ENCODE measurements around the gene SPINK5.

The SPINK5 gene

GRCh38 chr5:148146487-148146886 lies 82.7 kb downstream of the SPINK5 start:
- ChIA-PET POLR2A (no interaction called here), CTCF (no interaction called here)
- no peak for DNase-seq (ENCODE audit: extremely low spot score)
- TF ChIP-seq PKNOX1 (IDR thresholded peaks at IDR 0.05) = no peak
- no peak for TF ChIP-seq FOXM1 (IDR thresholded peaks at IDR 0.05; ENCODE audit: borderline replicate concordance)
- no peak for TF ChIP-seq BHLHE40 (IDR thresholded peaks at IDR 0.05; ENCODE audit: borderline replicate concordance)
- no peak for TF ChIP-seq FOXA1 (IDR thresholded peaks at IDR 0.05)
- TF ChIP-seq LEF1 (IDR thresholded peaks at IDR 0.05; ENCODE audit: borderline replicate concordance) = no peak
- TF ChIP-seq NFRKB (IDR thresholded peaks at IDR 0.05) = no peak
- TF ChIP-seq HDGF (IDR thresholded peaks at IDR 0.05; ENCODE audit: borderline replicate concordance) = no peak
- no peak for TF ChIP-seq TARDBP (IDR thresholded peaks at IDR 0.05)
- no peak for TF ChIP-seq SUZ12 (IDR thresholded peaks at IDR 0.05)
- TF ChIP-seq SP1 (IDR thresholded peaks at IDR 0.05) = no peak
- no peak for TF ChIP-seq L3MBTL2 (conservative IDR thresholded peaks at IDR 0.05)
- TF ChIP-seq FOXK2 (IDR thresholded peaks at IDR 0.05) = no peak
- no peak for TF ChIP-seq CTBP1 (IDR thresholded peaks at IDR 0.05; ENCODE audit: borderline replicate concordance)
- no peak for TF ChIP-seq ZNF384 (IDR thresholded peaks at IDR 0.05)
- no peak for TF ChIP-seq ELF4 (IDR thresholded peaks at IDR 0.05)
- TF ChIP-seq ARNT (IDR thresholded peaks at IDR 0.05) = no peak

DNA sequence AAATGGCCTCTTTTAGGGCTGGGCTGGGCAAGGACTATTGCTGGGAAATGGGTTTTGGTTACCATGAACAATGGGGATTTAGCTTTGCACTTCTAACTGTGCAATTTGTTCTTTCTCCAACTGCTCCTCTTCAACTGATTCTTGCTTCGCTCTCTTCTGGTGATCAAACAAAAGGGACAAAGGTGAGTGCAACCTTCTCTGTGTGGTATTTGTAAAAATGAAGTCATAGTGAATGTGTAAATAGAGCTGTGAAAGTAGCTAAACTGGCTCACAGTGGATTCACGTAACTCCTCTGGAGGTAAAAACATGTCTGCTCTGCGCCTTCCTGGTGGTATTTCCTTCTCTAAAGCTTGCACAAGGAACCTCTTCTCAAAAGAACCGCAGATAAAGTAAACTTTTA lies 83.6 kb downstream of the SPINK5 start:
- TF ChIP-seq L3MBTL2 (conservative IDR thresholded peaks at IDR 0.05) (no peak), FOXA1 (IDR thresholded peaks at IDR 0.05) (no peak), FOXM1 (IDR thresholded peaks at IDR 0.05; ENCODE audit: borderline replicate concordance) (no peak), TARDBP (IDR thresholded peaks at IDR 0.05) (no peak), NFRKB (IDR thresholded peaks at IDR 0.05) (no peak), HDGF (IDR thresholded peaks at IDR 0.05; ENCODE audit: borderline replicate concordance) (no peak), ELF4 (IDR thresholded peaks at IDR 0.05) (no peak), SUZ12 (IDR thresholded peaks at IDR 0.05) (no peak), SP1 (IDR thresholded peaks at IDR 0.05) (no peak), FOXK2 (IDR thresholded peaks at IDR 0.05) (no peak), BHLHE40 (IDR thresholded peaks at IDR 0.05; ENCODE audit: borderline replicate concordance) (no peak), ARNT (IDR thresholded peaks at IDR 0.05) (no peak), PKNOX1 (IDR thresholded peaks at IDR 0.05) (no peak), CTBP1 (IDR thresholded peaks at IDR 0.05; ENCODE audit: borderline replicate concordance) (no peak), ZNF384 (IDR thresholded peaks at IDR 0.05) (no peak), LEF1 (IDR thresholded peaks at IDR 0.05; ENCODE audit: borderline replicate concordance) (no peak)
- no peak for DNase-seq (ENCODE audit: extremely low spot score)
- ChIA-PET CTCF (no interaction called here), POLR2A (no interaction called here)

DNA sequence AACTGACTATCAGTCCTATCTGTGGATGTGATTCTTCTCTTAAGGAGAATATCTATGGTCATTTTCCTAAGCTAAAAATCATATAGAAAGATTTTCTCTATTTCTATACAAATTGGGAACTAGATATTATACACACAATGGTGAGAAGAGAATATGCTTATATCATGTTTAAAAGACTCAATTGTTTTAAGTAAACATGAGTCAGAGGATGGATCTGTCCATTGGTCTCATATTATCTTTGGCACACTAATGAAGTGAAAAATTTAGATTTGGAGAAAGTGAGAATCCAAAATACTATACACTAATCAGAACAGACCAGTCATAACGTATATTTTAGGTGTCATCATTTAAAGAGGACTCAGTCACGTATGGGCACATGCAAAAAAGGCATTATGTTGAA lies 88.1 kb downstream of the SPINK5 start:
- no peak for DNase-seq (ENCODE audit: extremely low spot score)
- POLR2A ChIA-PET = no interaction called here
- no peak for TF ChIP-seq ELF4 (IDR thresholded peaks at IDR 0.05)
- no peak for TF ChIP-seq FOXM1 (IDR thresholded peaks at IDR 0.05; ENCODE audit: borderline replicate concordance)
- no peak for TF ChIP-seq BHLHE40 (IDR thresholded peaks at IDR 0.05; ENCODE audit: borderline replicate concordance)
- TF ChIP-seq CTBP1 (IDR thresholded peaks at IDR 0.05; ENCODE audit: borderline replicate concordance) = no peak
- TF ChIP-seq LEF1 (IDR thresholded peaks at IDR 0.05; ENCODE audit: borderline replicate concordance) = no peak
- no peak for TF ChIP-seq FOXK2 (IDR thresholded peaks at IDR 0.05)
- CTCF ChIA-PET = no interaction called here

- ChIA-PET CTCF (no interaction called here), POLR2A (no interaction called here)
- TF ChIP-seq FOXK2 (IDR thresholded peaks at IDR 0.05) (no peak), FOXA1 (IDR thresholded peaks at IDR 0.05) (no peak), ARNT (IDR thresholded peaks at IDR 0.05) (no peak), SP1 (IDR thresholded peaks at IDR 0.05) (no peak), NFRKB (IDR thresholded peaks at IDR 0.05) (no peak), TARDBP (IDR thresholded peaks at IDR 0.05) (no peak), L3MBTL2 (conservative IDR thresholded peaks at IDR 0.05) (no peak), HDGF (IDR thresholded peaks at IDR 0.05; ENCODE audit: borderline replicate concordance) (no peak), PKNOX1 (IDR thresholded peaks at IDR 0.05) (no peak), ELF4 (IDR thresholded peaks at IDR 0.05) (no peak), BHLHE40 (IDR thresholded peaks at IDR 0.05; ENCODE audit: borderline replicate concordance) (no peak), ZNF384 (IDR thresholded peaks at IDR 0.05) (no peak), SUZ12 (IDR thresholded peaks at IDR 0.05) (no peak), LEF1 (IDR thresholded peaks at IDR 0.05; ENCODE audit: borderline replicate concordance) (no peak), FOXM1 (IDR thresholded peaks at IDR 0.05; ENCODE audit: borderline replicate concordance) (no peak)
- no peak for DNase-seq (ENCODE audit: extremely low spot score)
Measured at GRCh38 chr5:148152781-148153180, 89.0 kb downstream of the SPINK5 start.

GRCh38 chr5:148156609-148157008 lies 92.8 kb downstream of the SPINK5 start:
- TF ChIP-seq CTBP1 (IDR thresholded peaks at IDR 0.05; ENCODE audit: borderline replicate concordance) (no peak), FOXK2 (IDR thresholded peaks at IDR 0.05) (no peak), SUZ12 (IDR thresholded peaks at IDR 0.05) (no peak), LEF1 (IDR thresholded peaks at IDR 0.05; ENCODE audit: borderline replicate concordance) (no peak), ZNF384 (IDR thresholded peaks at IDR 0.05) (no peak)
- CTCF ChIA-PET = no interaction called here
- POLR2A ChIA-PET = no interaction called here
- no peak for DNase-seq (ENCODE audit: extremely low spot score)

DNA sequence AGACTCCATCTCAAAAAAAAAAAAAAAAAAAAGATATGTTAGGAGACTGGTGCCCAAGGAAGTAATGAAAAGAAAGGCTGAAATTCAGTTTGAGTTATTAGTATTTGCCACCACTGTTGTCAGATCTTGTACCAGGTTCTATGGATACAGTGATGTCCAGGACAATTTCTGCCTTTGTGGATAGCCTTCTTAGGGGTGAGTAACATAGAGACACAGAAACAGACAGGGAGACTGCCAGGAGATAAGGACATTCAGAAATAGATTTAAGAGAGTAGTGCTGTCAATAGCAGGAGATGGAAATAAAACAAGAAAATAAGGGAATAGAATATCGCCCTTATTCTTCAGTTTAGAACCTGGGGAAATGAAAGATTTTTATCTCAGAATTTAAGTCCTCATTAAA lies 98.3 kb downstream of the SPINK5 start:
- ChIA-PET CTCF (no interaction called here), POLR2A (no interaction called here)
- no peak for DNase-seq (ENCODE audit: extremely low spot score)
- TF ChIP-seq FOXM1 (IDR thresholded peaks at IDR 0.05; ENCODE audit: borderline replicate concordance) (no peak), L3MBTL2 (conservative IDR thresholded peaks at IDR 0.05) (no peak), PKNOX1 (IDR thresholded peaks at IDR 0.05) (no peak)
